T47D (cell line): ENCODE results near the gene MAMDC4.

ENCODE experiments used
- DNase-seq, 2 experiments: peaks; one replicate each; pipeline versions ENCODE4 v3.0.0 to v3.0.0-alpha.2; 2011 to 2012; ENCODE audit warnings: low read depth in 1 of 2, low spot score in 1 of 2
- JUND ChIP-seq: IDR thresholded peaks from 2 replicates; pipeline ENCODE4 v1.6.1; 2012; ENCODE audit warnings: low read depth
- in situ Hi-C: cut with HindIII; loops from 2 replicates; pipeline ENCODE4 v1.10.0; 2016; ENCODE audit warnings: low sequenced_read_pairs, low pct_unique_long_range_greater_than_20kb

Gene MAMDC4

GRCh38 chr9:136896027-136896426, 43.9 kb downstream of the MAMDC4 start:
- in situ Hi-C loops: no loop called here
- no peak for TF ChIP-seq JUND
- DNase-seq: no peak

GRCh38 chr9:136898483-136899100, 46.4 kb downstream of the MAMDC4 start:
- no peak for TF ChIP-seq JUND
- peak in 1 of 2 experiments; percentile 19 for DNase-seq

GRCh38 chr9:136899196-136899595, 47.0 kb downstream of the MAMDC4 start:
- no peak for TF ChIP-seq JUND
- peak in 1 of 2 experiments; percentile 48 for DNase-seq
- in situ Hi-C loops: no loop called here

More at GRCh38 chr9:136898483-136899100, 46.4 kb downstream of the MAMDC4 start:
- in situ Hi-C loops: no loop called here

- in situ Hi-C loops: no loop called here
- DNase-seq: no peak
- TF ChIP-seq JUND: no peak
These were observed 48.4 kb downstream of the MAMDC4 start for GRCh38 chr9:136900556-136900955.

- no peak for TF ChIP-seq JUND
- DNase-seq: peak; percentile 41 to 46
- in situ Hi-C loops: no loop called here
These were observed 48.9 kb downstream of the MAMDC4 start for GRCh38 chr9:136900988-136901515.

- in situ Hi-C loops: no loop called here
- TF ChIP-seq JUND: no peak
- peak; percentile 65 to 66 for DNase-seq
These were observed 49.5 kb downstream of the MAMDC4 start for GRCh38 chr9:136901516-136902258.

GRCh38 chr9:136902259-136902821, 50.2 kb downstream of the MAMDC4 start:
- no peak for TF ChIP-seq JUND
- peak; percentile 90 to 97 for DNase-seq
- in situ Hi-C loops: no loop called here

GRCh38 chr9:136903041-136903554, 51.0 kb downstream of the MAMDC4 start:
- DNase-seq: no peak
- in situ Hi-C loops: no loop called here
- TF ChIP-seq JUND: no peak

- no peak for TF ChIP-seq JUND
- DNase-seq: no peak
- in situ Hi-C loops: no loop called here
These were observed 54.1 kb downstream of the MAMDC4 start for GRCh38 chr9:136906266-136906665.

GRCh38 chr9:136907011-136907914, 55.1 kb downstream of the MAMDC4 start:
- in situ Hi-C loops: no loop called here
- no peak for TF ChIP-seq JUND
- no peak for DNase-seq
